CD4-positive, alpha-beta T cell treated with Interleukin-2 at 100 ng/mL for 4 hours (primary cell): ENCODE data around the gene RSBN1.
"Not testable (repeated sequence)": the region's sequence is repeated elsewhere in the genome, so short reads cannot be mapped to it uniquely, and the experiment has no call there.

ENCODE experiments used
- DNase-seq: peaks from one replicate; pipeline ENCODE4 v3.0.0-alpha.2; 2020; ENCODE audit warnings: low spot score

The RSBN1 gene

DNA sequence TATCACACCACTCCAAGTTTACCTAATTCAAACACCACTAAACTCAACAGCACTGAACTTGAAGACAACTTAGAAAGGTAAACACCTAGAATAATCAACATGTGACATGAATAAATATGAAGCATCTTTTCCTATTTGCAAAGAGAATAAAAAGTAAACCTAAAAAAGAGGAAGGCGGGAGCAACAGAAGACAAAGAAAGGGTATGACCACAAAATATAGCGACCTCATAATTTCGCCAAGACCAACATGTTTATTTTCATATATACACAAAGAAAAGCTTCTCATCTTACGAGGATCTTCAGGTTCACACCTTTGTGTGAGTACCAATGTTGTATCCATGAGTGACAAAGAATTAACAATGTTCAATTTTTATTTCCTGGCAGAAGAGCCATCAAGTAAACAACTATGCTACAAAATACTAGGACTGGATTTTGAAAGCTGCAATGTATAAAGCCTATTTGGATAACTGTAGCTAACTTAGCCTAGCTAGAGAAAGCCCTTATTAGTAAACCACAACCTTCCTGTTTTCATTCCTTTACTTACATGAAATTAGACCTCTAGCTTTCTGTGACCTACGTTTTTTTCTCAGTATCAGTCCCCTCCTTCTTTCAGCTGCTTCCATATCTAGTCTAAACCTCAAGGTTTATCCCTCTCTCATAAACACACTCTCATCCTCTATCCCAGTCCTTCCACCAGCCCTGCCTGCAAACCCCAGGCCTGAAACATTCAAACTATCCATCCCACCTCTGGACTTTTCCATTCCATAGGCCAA, 31.7 kb downstream of the RSBN1 start:
- peak; percentile 49 for DNase-seq

DNA sequence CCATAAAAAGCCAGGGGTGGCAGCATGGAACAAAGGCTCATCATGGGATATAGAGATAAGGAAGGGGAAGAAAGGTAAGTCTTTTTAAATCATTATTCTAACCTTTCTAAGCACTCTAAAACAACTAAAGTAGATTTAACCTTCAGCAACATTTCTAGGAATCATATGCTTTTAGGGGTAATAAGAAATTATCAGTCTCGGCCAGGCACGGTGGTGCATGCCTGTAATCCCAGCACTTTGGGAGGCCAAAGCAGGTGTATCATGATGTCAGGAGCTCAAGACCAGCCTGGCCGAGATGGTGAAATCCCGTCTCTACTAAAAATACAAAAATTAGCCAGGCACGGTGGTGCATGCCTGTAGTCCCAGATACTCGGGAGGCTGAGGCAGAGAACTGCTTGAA, 32.7 kb downstream of the RSBN1 start:
- DNase-seq = no peak

DNA sequence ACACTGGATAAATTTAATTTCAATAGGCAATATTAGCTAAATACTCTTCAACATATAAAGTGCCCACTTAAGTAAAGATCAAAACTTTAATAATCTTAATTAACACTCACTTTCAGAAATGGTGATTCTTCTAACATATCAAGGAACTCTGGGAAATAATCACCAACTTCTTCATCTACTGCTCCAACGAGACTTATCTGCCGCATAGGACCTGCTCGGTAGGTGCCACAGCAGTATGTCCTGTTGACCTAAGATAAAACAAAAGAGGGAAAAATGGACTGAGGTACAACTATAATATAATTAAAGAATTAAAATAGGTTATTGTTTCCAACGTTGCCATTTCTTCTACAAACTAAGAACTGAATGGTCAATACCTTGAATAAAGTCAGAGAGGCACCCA, 34.7 kb downstream of the RSBN1 start:
- no peak for DNase-seq

DNA sequence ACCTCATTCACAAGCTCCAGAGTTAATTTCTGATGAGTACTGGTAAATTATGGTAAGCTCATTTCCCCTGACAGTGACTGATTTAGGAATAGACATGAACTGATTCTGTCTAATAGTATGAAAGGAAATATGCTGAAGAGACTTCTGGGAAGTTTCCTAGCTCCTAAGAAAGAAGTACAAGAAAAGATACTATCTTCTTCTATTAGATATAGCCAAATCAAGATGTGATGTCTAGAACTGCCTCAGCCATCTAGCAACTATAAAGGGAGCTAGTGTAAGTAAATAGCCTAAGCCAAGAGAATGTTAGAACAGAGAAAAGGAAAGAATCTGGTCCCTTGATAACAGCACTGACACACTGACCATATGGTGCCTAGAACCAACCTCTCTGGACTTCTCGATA, 42.2 kb downstream of the RSBN1 start:
- DNase-seq = no peak

DNA sequence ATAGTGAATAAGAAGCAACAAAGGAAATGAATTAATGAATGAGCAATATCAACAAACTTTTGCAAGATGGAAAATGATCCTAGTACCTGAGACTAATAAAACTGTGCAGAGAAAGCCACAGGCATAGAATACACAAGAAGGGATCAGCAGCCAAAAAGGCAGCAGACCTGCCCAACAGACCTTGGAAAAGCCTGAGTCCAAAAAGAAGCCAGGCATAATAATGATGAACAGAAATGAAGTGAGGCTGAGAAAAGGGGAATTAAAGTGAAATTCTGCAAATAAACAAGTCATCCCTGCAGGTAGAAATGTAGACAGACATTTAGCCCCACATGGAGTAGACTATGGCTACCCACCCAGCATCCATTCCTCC, 42.7 kb downstream of the RSBN1 start:
- DNase-seq = no peak

DNA sequence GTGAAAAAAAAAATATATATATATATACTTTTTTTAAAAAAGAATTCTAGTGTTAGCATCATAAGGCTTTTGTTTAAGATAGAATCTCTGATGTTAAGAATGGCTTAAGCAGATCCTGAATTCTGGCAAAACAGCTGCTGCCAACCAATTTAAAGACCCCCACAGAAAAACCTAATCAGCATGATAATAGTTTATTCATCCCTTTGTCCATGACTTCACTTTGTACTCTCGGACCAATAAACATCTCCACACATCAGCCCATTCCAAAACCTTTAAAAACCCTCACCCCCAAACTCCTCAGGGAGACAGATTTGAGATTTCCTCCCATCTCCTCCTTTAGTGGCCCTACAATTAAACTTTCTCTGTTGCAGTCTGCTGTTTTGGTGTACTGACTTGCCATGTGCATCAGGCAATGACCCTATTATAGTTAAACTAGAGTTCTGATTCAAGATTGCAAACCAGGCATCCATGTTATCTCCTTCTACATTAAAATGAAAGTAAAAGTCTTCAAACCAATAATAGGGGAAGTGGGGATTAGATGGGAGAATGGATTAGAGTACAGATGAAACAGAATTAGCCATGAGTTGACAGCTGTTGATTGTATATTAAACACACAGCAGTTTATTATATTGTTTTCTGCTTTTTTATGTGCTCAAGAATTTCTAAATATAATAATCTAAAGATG, 43.2 kb downstream of the RSBN1 start:
- DNase-seq = no peak

DNA sequence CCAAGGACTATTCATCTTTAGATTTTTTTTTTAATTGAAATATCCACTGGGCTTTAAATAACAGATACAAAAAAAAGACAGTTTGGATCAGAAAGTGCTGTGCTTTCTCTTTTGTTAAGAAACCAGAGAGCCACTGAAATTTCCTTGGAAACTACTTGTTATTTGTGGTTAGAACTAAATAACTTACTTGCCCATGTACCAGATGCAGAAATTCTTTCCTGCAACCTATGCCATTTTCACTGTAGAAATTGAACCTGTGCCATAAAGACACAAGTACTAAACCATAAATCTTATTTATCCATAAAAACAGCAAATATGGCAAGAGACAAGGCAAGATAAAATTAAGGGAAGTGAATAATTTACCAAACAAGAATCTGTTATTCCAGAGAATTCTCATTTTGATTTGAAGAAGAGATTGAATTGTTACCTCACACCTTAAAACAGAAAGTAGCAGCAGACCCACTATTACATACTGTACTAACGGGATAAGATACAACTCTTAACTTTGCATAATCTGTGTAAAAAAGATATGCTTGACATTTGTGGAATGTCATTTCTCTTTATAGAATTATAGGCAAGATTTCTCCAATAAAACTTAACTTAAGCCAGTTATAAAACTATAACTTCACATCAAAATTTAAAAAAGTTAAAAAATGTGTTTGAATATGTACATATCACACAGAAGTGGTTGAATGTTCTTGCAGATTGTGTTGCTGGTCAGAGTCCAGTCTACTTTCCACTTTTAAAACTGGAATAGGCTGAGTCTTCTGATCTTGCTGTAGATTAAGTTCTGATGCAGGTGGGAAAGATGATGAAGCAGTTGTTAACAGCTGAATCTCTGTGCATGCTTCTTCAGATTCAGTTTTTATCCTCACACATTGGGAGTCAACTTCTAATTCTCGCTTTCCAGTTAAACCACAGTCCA, 46.7 kb downstream of the RSBN1 start:
- no peak for DNase-seq

DNA sequence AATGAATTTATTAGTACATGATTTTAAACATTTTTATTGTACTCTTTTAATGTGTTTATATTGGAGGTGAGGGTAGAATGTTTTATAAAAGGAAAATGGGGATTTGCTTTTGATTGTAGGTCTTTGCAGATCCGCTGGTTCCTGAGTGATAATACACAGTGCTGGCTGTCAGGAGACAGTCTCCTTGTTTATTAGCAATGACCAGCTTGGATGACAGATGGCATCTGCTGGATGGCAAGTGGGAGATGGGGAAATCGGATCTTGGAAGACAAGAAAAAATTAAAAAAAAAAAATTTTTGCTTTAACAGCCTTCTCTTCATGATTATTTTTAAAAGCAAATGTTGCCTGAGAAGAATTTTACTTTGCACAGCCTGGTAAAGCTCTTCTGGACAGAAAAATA, 48.6 kb downstream of the RSBN1 start:
- DNase-seq = no peak

DNA sequence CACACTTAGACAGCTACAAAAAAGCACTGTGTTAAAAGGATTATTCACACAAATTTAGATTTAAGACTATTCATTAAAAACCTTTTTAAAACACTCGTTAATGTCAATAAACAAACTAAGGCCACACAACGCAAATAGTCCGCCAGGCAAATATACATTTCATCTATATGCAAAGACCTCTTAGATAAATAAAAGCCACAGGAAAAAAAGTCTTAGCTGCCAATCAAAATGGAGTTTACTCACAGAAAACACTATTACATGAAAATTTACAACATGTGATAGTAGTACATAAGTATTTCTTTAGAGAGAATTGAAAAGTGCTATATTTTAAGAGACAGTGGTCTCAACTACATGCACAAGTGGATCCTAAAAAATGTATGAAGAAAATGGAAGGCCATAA, 50.3 kb downstream of the RSBN1 start:
- DNase-seq = no peak

DNA sequence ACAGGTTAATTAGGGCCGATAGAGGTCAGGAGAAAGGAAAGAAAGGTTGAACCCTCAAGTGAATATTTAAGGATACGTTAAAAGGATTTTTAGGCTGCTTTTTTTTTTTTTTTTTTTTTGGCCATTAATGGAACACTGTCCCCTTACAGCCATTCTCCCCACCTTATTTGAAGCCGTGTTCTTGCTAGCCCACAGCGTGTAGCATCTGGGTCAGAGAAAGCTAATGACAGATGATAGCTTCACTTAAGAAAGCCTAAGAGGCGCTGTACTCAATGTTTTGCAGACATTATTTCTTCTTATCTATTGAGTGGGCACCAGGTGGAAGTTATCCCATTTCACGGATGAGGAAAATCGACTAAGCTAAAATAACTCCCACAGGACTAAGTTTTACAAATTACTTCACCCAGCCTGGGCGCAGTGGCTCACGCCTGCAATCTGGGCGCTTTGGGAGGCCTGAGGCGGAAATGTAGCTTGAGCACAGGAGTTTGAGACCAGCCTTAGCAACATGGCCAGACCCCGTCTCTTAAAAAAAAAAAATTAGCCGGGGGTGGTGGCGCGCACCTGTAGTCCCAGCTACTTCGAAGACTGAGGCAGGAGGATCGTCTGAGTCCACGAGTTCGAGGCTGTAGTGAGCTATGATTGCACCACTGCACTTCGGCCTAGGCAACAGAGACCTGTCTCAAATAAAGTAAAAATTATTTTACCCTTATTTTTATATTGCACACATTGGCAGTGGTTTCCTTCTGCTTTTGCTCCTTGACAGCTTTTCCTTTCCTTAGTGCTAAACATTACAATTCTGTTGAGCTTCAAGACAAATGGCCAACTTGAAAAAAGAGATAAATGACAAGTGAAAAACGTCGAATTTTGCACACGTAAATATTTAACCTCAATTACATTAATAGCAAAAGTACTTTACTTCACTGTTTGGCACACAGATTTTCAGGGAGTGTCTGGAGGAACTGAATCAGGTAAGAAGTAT, 51.9 kb downstream of the RSBN1 start:
- no peak for DNase-seq

DNA sequence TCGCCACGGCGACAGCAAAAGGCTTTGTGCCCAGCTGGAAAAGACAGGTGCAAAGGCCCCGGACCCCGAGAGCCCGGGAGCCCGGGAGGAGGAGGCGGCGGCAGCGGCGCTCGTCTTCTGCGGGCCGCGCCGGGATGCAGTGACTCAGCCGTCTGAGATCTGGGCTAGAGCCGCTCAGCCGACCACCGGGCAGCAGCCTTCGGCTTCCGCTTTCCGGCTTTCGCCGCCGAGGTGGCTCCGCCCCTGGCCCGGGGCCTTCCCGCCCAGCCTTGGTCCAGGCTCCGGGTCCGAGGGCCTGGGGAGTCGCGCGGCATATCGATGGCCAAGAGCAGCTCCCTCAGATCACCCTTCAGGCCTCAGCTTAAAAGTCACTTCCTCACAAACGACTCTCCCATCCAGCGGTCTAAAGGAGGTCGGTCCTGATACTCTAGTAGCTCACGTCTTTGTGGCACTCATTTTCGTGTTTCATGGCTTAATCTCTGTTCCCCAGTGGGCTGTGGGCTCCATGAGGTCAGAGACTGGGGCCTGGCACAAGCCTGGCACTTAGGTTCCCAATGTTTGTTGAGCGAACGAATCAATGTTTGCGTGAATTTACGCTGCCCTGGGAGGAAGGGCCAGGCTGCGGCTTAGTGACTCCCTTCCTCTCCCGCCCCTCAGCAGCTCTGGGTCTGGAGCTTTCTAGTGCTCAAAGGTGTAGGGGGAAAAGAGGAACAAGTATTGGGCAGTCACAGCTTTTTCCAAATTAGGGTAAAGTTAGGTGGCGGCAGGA, 52.8 kb downstream of the RSBN1 start, which contains the start of gene PHTF1:
TSS of gene PHTF1 (minus strand) at position 154 of the 769 bp plus-strand sequence. CDS start 783 bp downstream, outside the sequence.
- peak; percentile 63 for DNase-seq

DNA sequence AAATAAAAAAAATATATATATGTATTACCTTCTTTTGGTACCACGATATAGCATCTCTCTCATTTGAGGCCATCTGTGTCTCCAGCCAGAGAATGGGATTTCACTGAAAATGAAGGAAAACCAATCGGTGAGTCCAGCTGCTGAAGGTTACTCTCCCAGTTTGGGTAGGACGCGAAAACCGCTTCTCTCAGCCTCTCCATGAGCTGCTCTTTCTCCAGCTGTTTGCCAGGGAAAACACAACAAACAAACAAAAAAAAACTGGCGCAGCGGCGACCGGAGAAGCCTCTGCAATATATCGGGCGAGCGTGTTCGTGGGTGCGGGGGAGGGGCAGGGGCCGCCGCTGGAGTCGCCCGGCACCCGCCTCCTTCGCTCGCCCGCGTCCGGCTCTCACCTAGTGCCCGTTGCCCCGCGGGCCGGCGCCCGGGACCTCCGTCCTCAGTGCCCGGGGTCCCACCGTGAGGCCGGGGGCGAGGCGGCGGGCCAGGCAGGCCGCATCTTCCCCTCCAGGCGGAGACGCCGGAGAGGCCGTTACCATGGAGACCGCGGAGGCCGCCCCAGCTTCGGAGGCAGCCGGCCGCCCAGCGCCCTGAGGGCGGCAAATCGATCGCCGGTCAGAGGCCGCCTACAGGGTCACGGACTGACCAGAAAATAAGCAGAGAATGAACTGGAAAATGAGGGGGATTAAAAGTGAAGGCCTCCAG, 53.5 kb downstream of the RSBN1 start:
- DNase-seq = peak; percentile 48

DNA sequence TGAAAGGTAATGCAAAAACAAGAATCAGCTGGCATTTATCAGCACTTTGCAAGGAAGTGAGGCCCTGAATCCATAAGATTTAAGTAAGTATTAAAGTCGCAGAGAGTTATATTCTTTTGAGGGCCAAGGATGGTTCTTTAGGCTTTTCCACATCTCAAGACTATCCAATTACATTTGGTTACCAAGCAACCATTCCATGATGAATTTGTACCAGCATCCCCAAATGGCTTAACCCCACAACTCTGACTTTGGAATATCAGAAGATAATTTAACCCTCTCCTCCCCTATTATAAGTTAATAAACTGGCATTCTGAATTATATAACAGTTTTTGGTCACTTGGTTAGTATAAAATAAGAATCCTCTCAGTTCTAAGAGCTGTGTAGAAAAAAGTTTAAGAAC, 55.8 kb downstream of the RSBN1 start:
- no peak for DNase-seq

DNA sequence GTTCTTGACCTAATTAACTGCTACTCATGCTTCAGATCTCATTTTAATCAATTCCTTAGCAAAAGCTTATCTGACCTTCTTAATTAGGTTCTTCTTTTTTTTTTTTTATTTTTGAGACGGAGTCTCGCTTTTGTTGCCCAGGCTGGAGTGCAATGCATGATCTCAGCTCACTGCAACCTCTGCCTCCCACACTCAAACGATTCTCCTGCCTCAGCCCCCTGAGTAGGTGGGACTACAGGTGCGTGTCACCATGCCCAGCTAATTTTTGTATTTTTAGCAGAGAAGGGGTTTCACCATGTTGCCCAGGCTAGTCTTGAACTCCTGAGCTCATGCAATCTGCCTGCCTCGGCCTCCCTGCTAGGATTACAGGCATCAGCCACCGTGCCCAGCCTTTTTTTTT, 58.9 kb downstream of the RSBN1 start:
- DNase-seq = not testable (repeated sequence)

DNA sequence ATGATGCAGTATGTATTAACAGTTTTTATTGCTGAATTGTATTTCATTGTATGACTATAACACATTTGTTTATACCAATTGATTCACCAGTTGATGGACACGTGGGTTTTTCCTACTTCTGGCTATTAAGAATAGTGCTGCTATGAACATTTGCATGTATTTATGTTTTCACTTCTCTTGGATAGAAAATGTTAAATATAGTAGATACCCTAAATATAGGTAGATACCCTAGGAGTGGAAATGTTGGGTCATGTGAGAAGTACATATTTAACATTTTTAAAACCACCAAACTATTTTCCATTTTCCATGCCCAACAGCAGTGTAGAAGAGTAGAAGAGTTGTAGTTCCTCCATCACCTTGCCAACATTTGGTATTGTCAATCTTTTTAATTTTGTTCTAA, 60.8 kb downstream of the RSBN1 start:
- no peak for DNase-seq

DNA sequence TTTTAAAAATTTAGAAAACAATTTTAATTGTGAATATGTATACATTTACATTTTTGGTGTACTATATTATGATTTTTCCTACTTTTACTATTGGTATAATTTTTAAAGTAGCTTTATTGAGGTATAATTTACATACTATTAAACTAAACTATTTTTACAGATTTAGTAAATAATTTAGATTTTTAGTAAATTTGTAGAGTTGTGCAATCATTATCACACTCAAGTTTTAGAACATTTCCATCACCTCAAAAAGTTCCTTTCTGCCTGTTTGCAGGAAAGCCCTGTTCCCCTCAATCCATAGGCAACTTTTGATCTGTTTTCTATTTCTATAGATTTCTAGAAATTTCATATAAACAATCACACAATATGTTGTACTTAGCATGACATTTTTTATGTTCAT, 61.2 kb downstream of the RSBN1 start:
- no peak for DNase-seq

DNA sequence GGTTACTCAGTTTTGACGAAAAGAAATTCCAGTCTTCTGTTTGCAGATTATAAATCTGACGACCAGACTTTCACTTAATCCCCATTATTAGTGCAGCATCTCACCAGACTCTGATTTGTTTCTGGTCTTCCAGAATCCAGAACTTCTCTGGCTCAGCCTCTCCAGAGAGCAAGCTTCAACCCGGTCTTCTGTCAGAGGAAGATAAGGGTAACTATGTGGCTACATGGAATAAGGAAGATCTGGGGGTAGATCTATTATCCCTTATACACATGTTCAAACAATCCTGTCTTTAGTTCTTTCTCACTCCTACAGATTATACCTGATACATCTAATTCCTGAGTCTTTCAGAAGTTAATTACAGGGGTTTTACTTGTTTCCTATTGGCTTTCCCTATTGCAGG, 62.9 kb downstream of the RSBN1 start:
- no peak for DNase-seq

DNA sequence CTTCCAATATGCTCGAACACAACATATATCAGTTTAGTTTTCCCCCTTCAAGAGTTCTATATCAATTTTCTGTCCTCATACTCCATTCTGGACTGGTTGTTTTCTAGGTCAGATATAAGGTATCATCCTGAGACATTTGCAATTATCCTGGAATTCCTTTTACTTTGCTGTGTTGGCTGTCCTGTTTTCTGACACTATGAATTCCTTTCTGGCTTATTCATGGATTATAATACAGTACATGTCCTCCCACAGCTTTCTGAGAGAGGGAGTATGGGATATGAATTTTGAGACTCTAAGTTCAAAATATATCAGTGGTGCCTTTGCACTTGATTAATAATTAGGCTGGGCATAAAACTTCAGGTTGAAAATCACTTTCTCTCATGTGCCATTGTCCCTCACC, 64.9 kb downstream of the RSBN1 start:
- DNase-seq = no peak

DNA sequence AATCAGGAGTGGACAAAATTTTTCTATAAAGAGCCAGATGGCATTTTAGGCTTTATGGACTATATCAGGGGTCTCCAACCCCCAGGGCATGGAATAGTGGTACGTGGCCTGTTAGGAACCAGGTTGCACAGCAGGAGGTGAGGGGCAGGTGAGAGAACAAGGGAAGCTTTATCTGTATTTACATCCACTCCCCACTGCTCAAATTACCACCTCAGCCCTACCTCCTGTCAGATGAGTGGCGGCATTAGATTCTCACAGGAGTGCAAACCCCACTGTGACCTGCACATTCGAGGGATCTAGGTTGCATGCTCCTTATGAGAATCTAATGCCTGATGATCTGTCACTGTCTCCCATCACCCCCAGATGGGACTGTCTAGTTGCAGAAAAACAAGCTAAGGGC, 66.9 kb downstream of the RSBN1 start:
- no peak for DNase-seq

DNA sequence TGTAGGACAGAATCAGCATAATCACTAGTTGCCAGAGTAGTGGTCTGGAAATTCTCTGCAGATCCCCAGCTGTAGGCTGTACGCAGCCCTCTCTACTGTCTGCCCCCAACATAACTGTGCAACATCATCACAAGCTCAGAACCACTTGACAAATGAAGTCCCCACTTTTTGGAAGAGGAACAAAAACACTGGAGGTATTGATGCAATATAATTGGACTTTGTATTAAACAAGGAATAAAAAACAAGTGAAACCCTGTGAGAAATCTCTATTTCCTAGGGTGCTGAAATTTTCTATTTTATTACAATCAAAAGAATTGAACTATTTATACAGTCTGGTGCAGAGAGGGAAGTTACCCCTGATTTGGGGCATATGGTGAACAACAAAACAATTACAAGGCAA, 68.2 kb downstream of the RSBN1 start:
- DNase-seq = no peak
